ENCODE data around the gene SPEG.

The SPEG gene

GRCh38 chr2:219396863-219397457 lies 37.7 kb upstream of the SPEG start:
- Histone ChIP-seq H3K4me3 (ENCODE audit: low read length) (no peak overlapping the region), H3K79me2 (ENCODE audit: control insufficient read depth, low read length) (no peaks in the 10 kb centered on the region), H3K27ac (ENCODE audit: low read depth, low read length) (no peak overlapping the region), H3F3A (ENCODE audit: control insufficient read depth, insufficient read depth) (no peaks in the 10 kb centered on the region), H3K36me3 (ENCODE audit: control insufficient read depth, low read length) (no peaks in the 10 kb centered on the region), H3K9me2 (replicated peaks; ENCODE audit: control insufficient read depth, low read length) (no peaks in the 10 kb centered on the region), H3K4me2 (ENCODE audit: low read length) (no peak overlapping the region), H4K20me1 (ENCODE audit: control insufficient read depth, insufficient read depth, low read depth, low read length) (no peaks in the 10 kb centered on the region), H3K27me3 (ENCODE audit: control insufficient read depth, low read length) (no peaks in the 10 kb centered on the region), H3K4me1 (ENCODE audit: control insufficient read depth, low read length) (no peaks in the 10 kb centered on the region), H3K9me3 (ENCODE audit: control insufficient read depth, insufficient read depth, low read length) (no peaks in the 10 kb centered on the region)
- no peak for TF ChIP-seq EZH2phosphoT487 (IDR thresholded peaks at IDR 0.05; ENCODE audit: borderline replicate concordance, low read length)
- TF ChIP-seq CTCF (IDR thresholded peaks at IDR 0.05; ENCODE audit: low read depth, low read length, poor library complexity, severe bottlenecking), result no peak

- no peak for TF ChIP-seq CTCF (IDR thresholded peaks at IDR 0.05; ENCODE audit: low read depth, low read length, poor library complexity, severe bottlenecking)
- no peak for TF ChIP-seq EZH2phosphoT487 (IDR thresholded peaks at IDR 0.05; ENCODE audit: borderline replicate concordance, low read length)
- H3K4me3 ChIP-seq (ENCODE audit: low read length), result no peak overlapping the region
- no peak overlapping the region for H3K27ac ChIP-seq (ENCODE audit: low read depth, low read length)
- no peaks in the 10 kb centered on the region for H3K36me3 ChIP-seq (ENCODE audit: control insufficient read depth, low read length)
- no peak overlapping the region for H3K4me2 ChIP-seq (ENCODE audit: low read length)
- H3K4me1 ChIP-seq (ENCODE audit: control insufficient read depth, low read length), result no peaks in the 10 kb centered on the region
- H3K9me2 ChIP-seq (replicated peaks; ENCODE audit: control insufficient read depth, low read length), result no peaks in the 10 kb centered on the region
- H3K9me3 ChIP-seq (ENCODE audit: control insufficient read depth, insufficient read depth, low read length), result no peaks in the 10 kb centered on the region
- no peaks in the 10 kb centered on the region for H3F3A ChIP-seq (ENCODE audit: control insufficient read depth, insufficient read depth)
- no peaks in the 10 kb centered on the region for H3K79me2 ChIP-seq (ENCODE audit: control insufficient read depth, low read length)
- no peaks in the 10 kb centered on the region for H4K20me1 ChIP-seq (ENCODE audit: control insufficient read depth, insufficient read depth, low read depth, low read length)
- H3K27me3 ChIP-seq (ENCODE audit: control insufficient read depth, low read length), result 0 out of 2 replicates have a peak, but pooled peaks cover 3% of the 10 kb centered on the region
Observed at GRCh38 chr2:219398721-219399363, 35.8 kb upstream of the SPEG start.

- Histone ChIP-seq H3K4me3 (ENCODE audit: low read length) (no peak overlapping the region), H3K4me2 (ENCODE audit: low read length) (no peak overlapping the region), H3K36me3 (ENCODE audit: control insufficient read depth, low read length) (no peaks in the 10 kb centered on the region), H3K9me3 (ENCODE audit: control insufficient read depth, insufficient read depth, low read length) (no peaks in the 10 kb centered on the region), H4K20me1 (ENCODE audit: control insufficient read depth, insufficient read depth, low read depth, low read length) (no peaks in the 10 kb centered on the region), H3K27me3 (ENCODE audit: control insufficient read depth, low read length) (0 out of 2 replicates have a peak, but pooled peaks cover 3% of the 10 kb centered on the region), H3K9me2 (replicated peaks; ENCODE audit: control insufficient read depth, low read length) (no peaks in the 10 kb centered on the region), H3F3A (ENCODE audit: control insufficient read depth, insufficient read depth) (no peaks in the 10 kb centered on the region), H3K4me1 (ENCODE audit: control insufficient read depth, low read length) (no peaks in the 10 kb centered on the region), H3K79me2 (ENCODE audit: control insufficient read depth, low read length) (no peaks in the 10 kb centered on the region), H3K27ac (ENCODE audit: low read depth, low read length) (no peak overlapping the region)
- no peak for TF ChIP-seq EZH2phosphoT487 (IDR thresholded peaks at IDR 0.05; ENCODE audit: borderline replicate concordance, low read length)
- no peak for TF ChIP-seq CTCF (IDR thresholded peaks at IDR 0.05; ENCODE audit: low read depth, low read length, poor library complexity, severe bottlenecking)
Observed at GRCh38 chr2:219399716-219400478, 34.7 kb upstream of the SPEG start.

Data from DOHH2 (cell line).